HEK293 (cell line): Measurements from ENCODE around the gene NSUN3.

Source experiments
- KLF7 ChIP-seq: fragments of 450-650 bp; formaldehyde crosslinking; IDR thresholded peaks from 2 replicates; pipeline ENCODE4 v1.5.1; 2016; ENCODE audit warnings: missing biosample characterization, missing genetic modification characterization, borderline replicate concordance
- MZF1 ChIP-seq: fragments of 450-650 bp; formaldehyde crosslinking; IDR thresholded peaks from 2 replicates; pipeline ENCODE4 v1.5.1; 2017; ENCODE audit warnings: missing biosample characterization, missing genetic modification characterization, borderline replicate concordance
- SETDB1 ChIP-seq: IDR thresholded peaks from one replicate; pipeline ENCODE4 v1.6.1; 2017; ENCODE audit warnings: mild to moderate bottlenecking, low read length, moderate library complexity, mixed read lengths; ENCODE audit not compliant: insufficient read length
- SP3 ChIP-seq: fragments of 450-650 bp; formaldehyde crosslinking; IDR thresholded peaks from 2 replicates; pipeline ENCODE4 v1.5.1; 2016; ENCODE audit warnings: missing biosample characterization, missing genetic modification characterization
- ZFP41 ChIP-seq: fragments of 450-650 bp; formaldehyde crosslinking; IDR thresholded peaks from 2 replicates; pipeline ENCODE4 v1.5.1; 2016; ENCODE audit warnings: missing biosample characterization, missing genetic modification characterization, borderline replicate concordance
- ZNF112 ChIP-seq: fragments of 450-650 bp; formaldehyde crosslinking; IDR thresholded peaks from 2 replicates; pipeline ENCODE4 v1.5.0; 2017; ENCODE audit warnings: missing biosample characterization, missing genetic modification characterization
- ZNF341 ChIP-seq: fragments of 450-650 bp; formaldehyde crosslinking; IDR thresholded peaks from 2 replicates; pipeline ENCODE4; 2016; ENCODE audit warnings: low read depth, missing biosample characterization, missing genetic modification characterization
- ZNF626 ChIP-seq: fragments of 450-650 bp; sonication (Bioruptor Pico); formaldehyde crosslinking; IDR thresholded peaks from 2 replicates; pipeline ENCODE4 v1.5.1; 2018; ENCODE audit warnings: missing biosample characterization, missing genetic modification characterization, inconsistent platforms
- TF ChIP-seq, protein P1 (sequence below): fragments of 450-650 bp; formaldehyde crosslinking; IDR thresholded peaks from 2 replicates; pipeline ENCODE4 v1.5.1; 2016; ENCODE audit warnings: missing biosample characterization, missing genetic modification characterization
- TF ChIP-seq, protein P2 (sequence below): fragments of 450-650 bp; formaldehyde crosslinking; IDR thresholded peaks from 2 replicates; pipeline ENCODE4 v1.5.1; 2016; ENCODE audit warnings: missing biosample characterization, missing genetic modification characterization
- TF ChIP-seq, protein P3 (sequence below): fragments of 450-650 bp; formaldehyde crosslinking; IDR thresholded peaks from 2 replicates; pipeline ENCODE4 v1.5.1; 2016; ENCODE audit warnings: missing biosample characterization, missing genetic modification characterization
- TF ChIP-seq, protein P4 (sequence below): fragments of 450-650 bp; formaldehyde crosslinking; IDR thresholded peaks from 2 replicates; pipeline ENCODE4 v1.5.1; 2016; ENCODE audit warnings: missing biosample characterization, missing genetic modification characterization
- TF ChIP-seq, protein P5 (sequence below): fragments of 450-650 bp; formaldehyde crosslinking; conservative IDR thresholded peaks from 2 replicates; pipeline ENCODE4 v1.5.1; 2016; ENCODE audit warnings: low read depth, missing biosample characterization, missing genetic modification characterization
- TF ChIP-seq, protein P6 (sequence below): fragments of 450-650 bp; formaldehyde crosslinking; IDR thresholded peaks from 2 replicates; pipeline ENCODE4 v1.5.1; 2016; ENCODE audit warnings: missing biosample characterization, missing genetic modification characterization
- TF ChIP-seq, protein P7 (sequence below): fragments of 450-650 bp; formaldehyde crosslinking; IDR thresholded peaks from 2 replicates; pipeline ENCODE4 v1.5.0; 2017; ENCODE audit warnings: missing biosample characterization, missing genetic modification characterization, borderline replicate concordance

Gene NSUN3

DNA sequence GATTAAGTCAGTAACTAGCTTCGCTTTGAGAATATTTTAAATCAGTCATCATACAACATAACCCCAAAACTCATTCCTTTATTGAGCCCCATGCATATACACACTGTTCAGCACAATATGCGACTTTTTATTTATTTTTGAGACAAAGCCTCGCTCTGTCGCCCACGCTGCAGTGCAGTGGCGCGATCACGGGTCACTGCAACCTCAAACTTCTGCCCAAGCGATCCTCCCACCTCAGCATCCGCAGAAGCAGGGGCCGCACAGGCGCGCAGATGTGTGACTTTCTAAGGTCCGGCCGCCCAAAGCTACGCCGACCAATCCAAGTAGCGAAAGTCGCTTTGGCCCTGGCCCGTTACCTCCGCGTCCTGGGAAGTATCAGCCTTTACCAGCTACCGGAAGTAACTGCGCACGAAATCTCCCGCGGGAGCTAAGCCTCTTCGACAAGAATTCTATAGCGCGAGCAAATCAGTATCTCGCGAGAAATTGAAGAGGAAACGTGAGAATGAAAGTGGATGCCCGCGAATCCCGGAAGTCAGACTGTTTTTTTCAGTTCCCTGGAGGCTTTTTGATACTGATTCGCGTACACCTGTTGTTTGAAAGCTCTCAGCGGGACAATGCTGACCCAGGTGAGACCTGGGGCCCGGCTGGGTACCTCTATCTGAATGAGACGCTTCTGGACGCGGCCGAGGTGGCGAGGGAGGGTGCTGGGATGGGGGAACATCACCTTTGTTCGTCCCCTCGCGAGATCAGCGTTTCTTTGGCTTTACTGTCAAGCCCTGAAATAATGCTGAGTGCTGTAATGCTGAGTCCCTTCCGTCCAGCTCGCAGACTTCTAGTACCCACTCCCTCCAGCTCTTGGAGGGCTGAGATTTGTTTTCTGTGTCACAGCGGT, at the start of gene NSUN3, which contains the start of gene DHFR2 (continued):
- TF ChIP-seq, protein P1, sequence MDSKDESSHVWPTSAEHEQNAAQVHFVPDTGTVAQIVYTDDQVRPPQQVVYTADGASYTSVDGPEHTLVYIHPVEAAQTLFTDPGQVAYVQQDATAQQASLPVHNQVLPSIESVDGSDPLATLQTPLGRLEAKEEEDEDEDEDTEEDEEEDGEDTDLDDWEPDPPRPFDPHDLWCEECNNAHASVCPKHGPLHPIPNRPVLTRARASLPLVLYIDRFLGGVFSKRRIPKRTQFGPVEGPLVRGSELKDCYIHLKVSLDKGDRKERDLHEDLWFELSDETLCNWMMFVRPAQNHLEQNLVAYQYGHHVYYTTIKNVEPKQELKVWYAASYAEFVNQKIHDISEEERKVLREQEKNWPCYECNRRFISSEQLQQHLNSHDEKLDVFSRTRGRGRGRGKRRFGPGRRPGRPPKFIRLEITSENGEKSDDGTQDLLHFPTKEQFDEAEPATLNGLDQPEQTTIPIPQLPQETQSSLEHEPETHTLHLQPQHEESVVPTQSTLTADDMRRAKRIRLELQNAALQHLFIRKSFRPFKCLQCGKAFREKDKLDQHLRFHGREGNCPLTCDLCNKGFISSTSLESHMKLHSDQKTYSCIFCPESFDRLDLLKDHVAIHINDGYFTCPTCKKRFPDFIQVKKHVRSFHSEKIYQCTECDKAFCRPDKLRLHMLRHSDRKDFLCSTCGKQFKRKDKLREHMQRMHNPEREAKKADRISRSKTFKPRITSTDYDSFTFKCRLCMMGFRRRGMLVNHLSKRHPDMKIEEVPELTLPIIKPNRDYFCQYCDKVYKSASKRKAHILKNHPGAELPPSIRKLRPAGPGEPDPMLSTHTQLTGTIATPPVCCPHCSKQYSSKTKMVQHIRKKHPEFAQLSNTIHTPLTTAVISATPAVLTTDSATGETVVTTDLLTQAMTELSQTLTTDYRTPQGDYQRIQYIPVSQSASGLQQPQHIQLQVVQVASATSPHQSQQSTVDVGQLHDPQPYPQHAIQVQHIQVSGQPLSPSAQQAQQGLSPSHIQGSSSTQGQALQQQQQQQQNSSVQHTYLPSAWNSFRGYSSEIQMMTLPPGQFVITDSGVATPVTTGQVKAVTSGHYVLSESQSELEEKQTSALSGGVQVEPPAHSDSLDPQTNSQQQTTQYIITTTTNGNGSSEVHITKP (tag by site-specific recombination), result peak; percentile 86
- TF ChIP-seq, protein P2, sequence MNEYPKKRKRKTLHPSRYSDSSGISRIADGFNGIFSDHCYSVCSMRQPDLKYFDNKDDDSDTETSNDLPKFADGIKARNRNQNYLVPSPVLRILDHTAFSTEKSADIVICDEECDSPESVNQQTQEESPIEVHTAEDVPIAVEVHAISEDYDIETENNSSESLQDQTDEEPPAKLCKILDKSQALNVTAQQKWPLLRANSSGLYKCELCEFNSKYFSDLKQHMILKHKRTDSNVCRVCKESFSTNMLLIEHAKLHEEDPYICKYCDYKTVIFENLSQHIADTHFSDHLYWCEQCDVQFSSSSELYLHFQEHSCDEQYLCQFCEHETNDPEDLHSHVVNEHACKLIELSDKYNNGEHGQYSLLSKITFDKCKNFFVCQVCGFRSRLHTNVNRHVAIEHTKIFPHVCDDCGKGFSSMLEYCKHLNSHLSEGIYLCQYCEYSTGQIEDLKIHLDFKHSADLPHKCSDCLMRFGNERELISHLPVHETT (tag by site-specific recombination), result no peak
- TF ChIP-seq ZNF341 (tag by site-specific recombination) (peak; percentile 98), ZFP41 (tag by site-specific recombination) (no peak), ZNF626 (tag by site-specific recombination) (no peak), KLF7 (no peak), SETDB1 (peak; percentile 52), MZF1 (tag by site-specific recombination) (no peak), ZNF112 (tag by site-specific recombination) (no peak), SP3 (tag by site-specific recombination) (peak; percentile 20; the same call in 1 of the 2 replicates)
- TF ChIP-seq, protein P3, sequence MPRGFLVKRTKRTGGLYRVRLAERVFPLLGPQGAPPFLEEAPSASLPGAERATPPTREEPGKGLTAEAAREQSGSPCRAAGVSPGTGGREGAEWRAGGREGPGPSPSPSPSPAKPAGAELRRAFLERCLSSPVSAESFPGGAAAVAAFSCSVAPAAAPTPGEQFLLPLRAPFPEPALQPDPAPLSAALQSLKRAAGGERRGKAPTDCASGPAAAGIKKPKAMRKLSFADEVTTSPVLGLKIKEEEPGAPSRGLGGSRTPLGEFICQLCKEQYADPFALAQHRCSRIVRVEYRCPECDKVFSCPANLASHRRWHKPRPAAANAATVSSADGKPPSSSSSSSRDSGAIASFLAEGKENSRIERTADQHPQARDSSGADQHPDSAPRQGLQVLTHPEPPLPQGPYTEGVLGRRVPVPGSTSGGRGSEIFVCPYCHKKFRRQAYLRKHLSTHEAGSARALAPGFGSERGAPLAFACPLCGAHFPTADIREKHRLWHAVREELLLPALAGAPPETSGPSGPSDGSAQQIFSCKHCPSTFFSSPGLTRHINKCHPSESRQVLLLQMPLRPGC (tag by site-specific recombination), result 0 out of 2 replicates have a peak, but pooled peaks have one; percentile 25
- TF ChIP-seq, protein P4, sequence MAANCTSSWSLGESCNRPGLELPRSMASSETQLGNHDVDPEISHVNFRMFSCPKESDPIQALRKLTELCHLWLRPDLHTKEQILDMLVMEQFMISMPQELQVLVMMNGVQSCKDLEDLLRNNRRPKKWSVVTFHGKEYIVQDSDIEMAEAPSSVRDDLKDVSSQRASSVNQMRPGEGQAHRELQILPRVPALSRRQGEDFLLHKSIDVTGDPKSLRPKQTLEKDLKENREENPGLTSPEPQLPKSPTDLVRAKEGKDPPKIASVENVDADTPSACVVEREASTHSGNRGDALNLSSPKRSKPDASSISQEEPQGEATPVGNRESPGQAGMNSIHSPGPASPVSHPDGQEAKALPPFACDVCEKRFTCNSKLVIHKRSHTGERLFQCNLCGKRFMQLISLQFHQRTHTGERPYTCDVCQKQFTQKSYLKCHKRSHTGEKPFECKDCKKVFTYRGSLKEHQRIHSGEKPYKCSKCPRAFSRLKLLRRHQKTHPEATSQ (tag by site-specific recombination), result no peak
- TF ChIP-seq, protein P5, sequence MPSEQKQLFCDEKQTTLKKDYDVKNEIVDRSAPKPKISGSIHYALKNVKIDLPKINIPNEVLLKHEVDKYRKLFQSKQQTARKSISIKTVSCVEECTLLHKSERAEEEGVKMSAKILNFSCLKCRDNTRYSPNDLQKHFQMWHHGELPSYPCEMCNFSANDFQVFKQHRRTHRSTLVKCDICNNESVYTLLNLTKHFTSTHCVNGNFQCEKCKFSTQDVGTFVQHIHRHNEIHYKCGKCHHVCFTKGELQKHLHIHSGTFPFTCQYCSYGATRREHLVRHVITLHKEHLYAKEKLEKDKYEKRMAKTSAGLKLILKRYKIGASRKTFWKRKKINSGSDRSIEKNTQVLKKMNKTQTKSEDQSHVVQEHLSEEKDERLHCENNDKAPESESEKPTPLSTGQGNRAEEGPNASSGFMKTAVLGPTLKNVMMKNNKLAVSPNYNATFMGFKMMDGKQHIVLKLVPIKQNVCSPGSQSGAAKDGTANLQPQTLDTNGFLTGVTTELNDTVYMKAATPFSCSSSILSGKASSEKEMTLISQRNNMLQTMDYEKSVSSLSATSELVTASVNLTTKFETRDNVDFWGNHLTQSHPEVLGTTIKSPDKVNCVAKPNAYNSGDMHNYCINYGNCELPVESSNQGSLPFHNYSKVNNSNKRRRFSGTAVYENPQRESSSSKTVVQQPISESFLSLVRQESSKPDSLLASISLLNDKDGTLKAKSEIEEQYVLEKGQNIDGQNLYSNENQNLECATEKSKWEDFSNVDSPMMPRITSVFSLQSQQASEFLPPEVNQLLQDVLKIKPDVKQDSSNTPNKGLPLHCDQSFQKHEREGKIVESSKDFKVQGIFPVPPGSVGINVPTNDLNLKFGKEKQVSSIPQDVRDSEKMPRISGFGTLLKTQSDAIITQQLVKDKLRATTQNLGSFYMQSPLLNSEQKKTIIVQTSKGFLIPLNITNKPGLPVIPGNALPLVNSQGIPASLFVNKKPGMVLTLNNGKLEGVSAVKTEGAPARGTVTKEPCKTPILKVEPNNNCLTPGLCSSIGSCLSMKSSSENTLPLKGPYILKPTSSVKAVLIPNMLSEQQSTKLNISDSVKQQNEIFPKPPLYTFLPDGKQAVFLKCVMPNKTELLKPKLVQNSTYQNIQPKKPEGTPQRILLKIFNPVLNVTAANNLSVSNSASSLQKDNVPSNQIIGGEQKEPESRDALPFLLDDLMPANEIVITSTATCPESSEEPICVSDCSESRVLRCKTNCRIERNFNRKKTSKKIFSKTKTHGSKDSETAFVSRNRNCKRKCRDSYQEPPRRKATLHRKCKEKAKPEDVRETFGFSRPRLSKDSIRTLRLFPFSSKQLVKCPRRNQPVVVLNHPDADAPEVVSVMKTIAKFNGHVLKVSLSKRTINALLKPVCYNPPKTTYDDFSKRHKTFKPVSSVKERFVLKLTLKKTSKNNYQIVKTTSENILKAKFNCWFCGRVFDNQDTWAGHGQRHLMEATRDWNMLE (tag by site-specific recombination), result peak; percentile 67
- TF ChIP-seq, protein P6, sequence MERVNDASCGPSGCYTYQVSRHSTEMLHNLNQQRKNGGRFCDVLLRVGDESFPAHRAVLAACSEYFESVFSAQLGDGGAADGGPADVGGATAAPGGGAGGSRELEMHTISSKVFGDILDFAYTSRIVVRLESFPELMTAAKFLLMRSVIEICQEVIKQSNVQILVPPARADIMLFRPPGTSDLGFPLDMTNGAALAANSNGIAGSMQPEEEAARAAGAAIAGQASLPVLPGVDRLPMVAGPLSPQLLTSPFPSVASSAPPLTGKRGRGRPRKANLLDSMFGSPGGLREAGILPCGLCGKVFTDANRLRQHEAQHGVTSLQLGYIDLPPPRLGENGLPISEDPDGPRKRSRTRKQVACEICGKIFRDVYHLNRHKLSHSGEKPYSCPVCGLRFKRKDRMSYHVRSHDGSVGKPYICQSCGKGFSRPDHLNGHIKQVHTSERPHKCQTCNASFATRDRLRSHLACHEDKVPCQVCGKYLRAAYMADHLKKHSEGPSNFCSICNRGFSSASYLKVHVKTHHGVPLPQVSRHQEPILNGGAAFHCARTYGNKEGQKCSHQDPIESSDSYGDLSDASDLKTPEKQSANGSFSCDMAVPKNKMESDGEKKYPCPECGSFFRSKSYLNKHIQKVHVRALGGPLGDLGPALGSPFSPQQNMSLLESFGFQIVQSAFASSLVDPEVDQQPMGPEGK (tag by site-specific recombination), result no peak
- TF ChIP-seq, protein P7, sequence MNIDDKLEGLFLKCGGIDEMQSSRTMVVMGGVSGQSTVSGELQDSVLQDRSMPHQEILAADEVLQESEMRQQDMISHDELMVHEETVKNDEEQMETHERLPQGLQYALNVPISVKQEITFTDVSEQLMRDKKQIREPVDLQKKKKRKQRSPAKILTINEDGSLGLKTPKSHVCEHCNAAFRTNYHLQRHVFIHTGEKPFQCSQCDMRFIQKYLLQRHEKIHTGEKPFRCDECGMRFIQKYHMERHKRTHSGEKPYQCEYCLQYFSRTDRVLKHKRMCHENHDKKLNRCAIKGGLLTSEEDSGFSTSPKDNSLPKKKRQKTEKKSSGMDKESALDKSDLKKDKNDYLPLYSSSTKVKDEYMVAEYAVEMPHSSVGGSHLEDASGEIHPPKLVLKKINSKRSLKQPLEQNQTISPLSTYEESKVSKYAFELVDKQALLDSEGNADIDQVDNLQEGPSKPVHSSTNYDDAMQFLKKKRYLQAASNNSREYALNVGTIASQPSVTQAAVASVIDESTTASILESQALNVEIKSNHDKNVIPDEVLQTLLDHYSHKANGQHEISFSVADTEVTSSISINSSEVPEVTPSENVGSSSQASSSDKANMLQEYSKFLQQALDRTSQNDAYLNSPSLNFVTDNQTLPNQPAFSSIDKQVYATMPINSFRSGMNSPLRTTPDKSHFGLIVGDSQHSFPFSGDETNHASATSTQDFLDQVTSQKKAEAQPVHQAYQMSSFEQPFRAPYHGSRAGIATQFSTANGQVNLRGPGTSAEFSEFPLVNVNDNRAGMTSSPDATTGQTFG (tag by site-specific recombination), result no peak
